ENCODE results near the gene EHF.

Gene EHF

DNA sequence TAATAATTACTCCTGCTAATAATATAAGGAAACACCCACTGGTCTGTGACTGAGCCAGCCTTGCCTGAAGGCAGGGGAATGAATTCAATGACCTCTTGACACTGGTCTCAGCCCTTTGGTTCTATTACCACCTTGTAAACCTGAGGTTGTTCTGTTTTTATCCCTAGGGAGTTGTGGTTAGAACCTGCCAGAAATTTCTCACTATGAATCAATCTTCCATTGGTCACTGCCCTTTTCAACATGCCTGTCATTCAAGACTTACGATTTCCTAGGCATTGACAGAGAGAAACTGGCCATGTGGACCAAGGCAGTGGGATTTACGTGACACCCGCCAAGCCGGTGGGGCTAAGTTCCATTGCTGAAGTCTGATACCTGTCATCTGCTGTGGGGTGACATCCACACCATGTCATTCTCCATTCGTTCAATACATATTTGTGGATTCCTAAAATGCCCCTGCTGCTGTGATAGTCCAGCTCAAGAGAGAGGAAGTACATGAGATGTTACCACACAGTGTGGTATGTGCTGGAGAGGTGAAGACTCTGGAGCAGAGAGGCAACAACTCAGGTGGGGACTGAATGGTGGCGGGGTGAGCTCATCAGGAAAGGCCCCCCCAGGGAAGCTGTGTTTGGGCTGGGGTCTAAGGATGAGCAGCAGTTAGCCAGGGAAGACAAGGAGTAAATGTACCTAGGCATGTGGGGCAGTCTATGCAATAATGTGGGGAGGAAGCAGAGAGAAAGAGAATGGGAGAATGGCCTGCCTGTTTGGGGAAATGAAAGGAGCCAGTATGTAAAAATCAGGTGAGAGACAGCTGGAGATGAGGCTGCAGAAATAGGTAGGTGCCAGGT is 15.2 kb upstream of the EHF start:
- Histone ChIP-seq H3K4me3 (ENCODE audit: low read length) (no peak overlapping the region), H3K27me3 (ENCODE audit: insufficient read depth, low read length) (no peaks in the 10 kb centered on the region), H3K36me3 (ENCODE audit: insufficient read depth, low read length) (no peaks in the 10 kb centered on the region), H3K4me1 (ENCODE audit: insufficient read depth, low read length) (no peaks in the 10 kb centered on the region), H2AFZ (ENCODE audit: low read depth, low read length) (no peak overlapping the region), H3K9me3 (ENCODE audit: low read length) (no peaks in the 10 kb centered on the region)

DNA sequence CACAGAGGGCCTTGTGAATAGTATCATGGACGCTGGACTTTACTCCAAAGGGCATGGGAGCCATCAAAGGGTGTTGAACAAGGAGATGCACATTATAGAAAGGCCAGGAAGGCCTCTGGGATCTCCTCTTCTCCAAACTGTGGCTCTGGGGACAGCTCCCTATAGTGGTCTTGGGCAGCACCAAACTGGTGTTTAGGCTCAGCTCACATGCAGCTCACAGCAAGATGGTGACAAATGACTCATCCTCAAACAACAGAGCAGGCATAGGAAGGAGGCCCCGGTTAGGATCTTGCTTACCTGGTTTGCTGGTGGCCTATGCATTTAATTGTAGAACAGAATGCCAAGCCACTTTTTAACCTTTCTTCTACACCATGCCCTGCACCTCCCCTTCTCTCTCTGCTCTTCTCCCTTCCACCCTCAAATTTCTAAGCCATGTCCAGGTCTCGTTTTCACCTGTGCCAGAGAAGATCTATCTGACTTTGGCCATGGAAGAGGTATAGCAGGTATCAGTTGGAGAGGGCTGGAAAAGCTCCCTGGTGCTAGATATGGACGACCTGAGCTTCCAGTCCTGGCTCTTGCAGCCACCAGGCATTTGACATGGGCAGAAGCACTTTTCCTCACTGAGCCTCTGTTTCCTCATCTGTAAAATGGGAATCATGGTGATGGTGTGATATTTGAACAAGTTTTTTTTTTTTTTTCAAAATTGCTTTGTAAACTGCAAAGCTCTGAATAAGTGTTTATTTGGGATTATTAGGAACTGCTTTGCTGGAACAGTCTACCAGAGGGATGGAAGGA is 14.4 kb upstream of the EHF start:
- Histone ChIP-seq H3K27me3 (ENCODE audit: insufficient read depth, low read length) (no peaks in the 10 kb centered on the region), H3K4me1 (ENCODE audit: insufficient read depth, low read length) (no peaks in the 10 kb centered on the region), H2AFZ (ENCODE audit: low read depth, low read length) (no peak overlapping the region), H3K9me3 (ENCODE audit: low read length) (no peaks in the 10 kb centered on the region), H3K4me3 (ENCODE audit: low read length) (no peak overlapping the region), H3K36me3 (ENCODE audit: insufficient read depth, low read length) (no peaks in the 10 kb centered on the region)

DNA sequence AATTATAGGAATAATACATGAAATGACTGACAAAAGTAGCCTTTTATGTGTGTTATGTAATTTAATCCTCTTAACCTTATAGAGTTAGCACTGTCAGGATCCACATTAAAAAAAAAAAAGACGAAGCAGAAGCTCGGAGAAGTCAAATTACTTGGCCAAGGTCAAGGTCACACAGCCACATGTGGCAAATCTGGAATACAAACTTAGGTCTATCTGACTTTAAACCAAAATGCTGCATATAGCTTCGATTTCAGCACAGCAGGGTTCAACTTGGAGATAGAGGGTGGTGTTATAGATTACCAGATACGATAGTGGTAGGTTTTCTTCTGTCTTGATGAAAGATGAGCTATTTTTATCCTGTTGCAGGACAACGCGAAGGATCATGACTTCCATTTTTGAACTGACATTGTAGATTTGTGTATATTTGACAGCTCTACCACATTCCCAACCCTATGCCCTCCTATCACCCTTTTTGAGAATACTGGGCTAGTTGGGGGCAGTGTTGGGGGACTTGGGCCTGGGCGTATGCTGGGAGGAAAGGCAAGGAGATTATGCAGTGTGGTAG is 11.6 kb upstream of the EHF start:
- H3K9me3 ChIP-seq (ENCODE audit: low read length) = no peaks in the 10 kb centered on the region
- no peaks in the 10 kb centered on the region for H3K36me3 ChIP-seq (ENCODE audit: insufficient read depth, low read length)
- no peak overlapping the region for H2AFZ ChIP-seq (ENCODE audit: low read depth, low read length)
- no peak overlapping the region for H3K4me3 ChIP-seq (ENCODE audit: low read length)
- no peaks in the 10 kb centered on the region for H3K27me3 ChIP-seq (ENCODE audit: insufficient read depth, low read length)
- H3K4me1 ChIP-seq (ENCODE audit: insufficient read depth, low read length) = no peaks in the 10 kb centered on the region

DNA sequence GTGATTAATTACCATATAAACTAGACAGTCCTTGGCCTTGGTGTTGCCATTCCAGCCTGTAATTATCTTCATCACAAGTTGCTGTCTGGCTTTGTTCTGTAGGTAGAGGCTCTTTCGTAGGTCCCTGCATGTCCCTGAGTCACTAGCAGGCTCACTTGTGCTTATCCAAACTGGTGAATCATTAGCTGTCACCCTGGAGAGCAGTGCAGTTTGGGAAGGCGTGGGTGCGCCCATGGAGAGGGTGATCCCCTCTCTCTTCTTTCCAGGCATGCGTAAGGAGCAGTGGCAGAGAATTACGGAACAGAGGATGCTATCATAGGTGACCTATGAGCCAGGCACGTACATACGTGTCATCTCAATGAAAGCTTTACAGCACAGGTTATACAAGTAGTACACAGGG is 11.0 kb upstream of the EHF start:
- Histone ChIP-seq H3K4me3 (ENCODE audit: low read length) (no peak overlapping the region), H2AFZ (ENCODE audit: low read depth, low read length) (no peak overlapping the region), H3K4me1 (ENCODE audit: insufficient read depth, low read length) (no peaks in the 10 kb centered on the region), H3K27me3 (ENCODE audit: insufficient read depth, low read length) (no peaks in the 10 kb centered on the region), H3K36me3 (ENCODE audit: insufficient read depth, low read length) (no peaks in the 10 kb centered on the region), H3K9me3 (ENCODE audit: low read length) (no peaks in the 10 kb centered on the region)

DNA sequence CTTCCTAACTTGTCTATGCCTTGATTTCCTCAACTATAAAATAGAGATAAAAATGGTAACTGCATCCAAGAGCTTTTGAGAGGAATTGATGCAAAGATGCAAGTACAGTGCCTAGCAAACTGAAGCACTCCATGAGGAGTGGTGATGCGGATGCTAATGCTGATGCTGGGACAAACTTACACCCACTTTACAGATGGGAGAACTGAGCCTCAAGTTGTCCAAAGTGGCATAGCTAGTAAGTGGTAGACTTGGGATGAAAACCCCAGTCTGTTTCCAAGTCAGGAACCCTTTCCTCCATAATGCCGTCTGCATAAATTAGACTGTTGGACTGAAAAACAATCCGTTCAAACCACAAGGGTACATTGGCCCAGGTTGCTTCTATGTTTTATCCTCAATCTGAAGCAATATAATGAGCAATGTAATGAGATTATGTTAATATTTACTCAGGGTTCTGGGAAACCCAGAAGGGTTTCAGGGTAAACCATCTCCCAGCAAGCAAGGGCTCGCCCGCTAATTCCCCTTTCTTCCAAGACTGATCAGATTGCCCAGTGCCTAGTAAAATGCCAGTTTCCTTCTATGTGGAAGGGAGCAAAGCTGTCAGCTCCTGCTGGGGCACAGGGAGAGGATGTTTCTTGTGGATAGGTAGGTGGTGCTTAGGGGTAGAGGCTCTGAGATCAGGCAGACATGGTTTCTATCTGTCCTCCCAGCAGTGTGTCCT is 10.4 kb upstream of the EHF start:
- no peak overlapping the region for H2AFZ ChIP-seq (ENCODE audit: low read depth, low read length)
- no peak overlapping the region for H3K4me3 ChIP-seq (ENCODE audit: low read length)
- no peaks in the 10 kb centered on the region for H3K9me3 ChIP-seq (ENCODE audit: low read length)
- H3K27me3 ChIP-seq (ENCODE audit: insufficient read depth, low read length) = no peaks in the 10 kb centered on the region
- H3K4me1 ChIP-seq (ENCODE audit: insufficient read depth, low read length) = no peaks in the 10 kb centered on the region
- H3K36me3 ChIP-seq (ENCODE audit: insufficient read depth, low read length) = no peaks in the 10 kb centered on the region

DNA sequence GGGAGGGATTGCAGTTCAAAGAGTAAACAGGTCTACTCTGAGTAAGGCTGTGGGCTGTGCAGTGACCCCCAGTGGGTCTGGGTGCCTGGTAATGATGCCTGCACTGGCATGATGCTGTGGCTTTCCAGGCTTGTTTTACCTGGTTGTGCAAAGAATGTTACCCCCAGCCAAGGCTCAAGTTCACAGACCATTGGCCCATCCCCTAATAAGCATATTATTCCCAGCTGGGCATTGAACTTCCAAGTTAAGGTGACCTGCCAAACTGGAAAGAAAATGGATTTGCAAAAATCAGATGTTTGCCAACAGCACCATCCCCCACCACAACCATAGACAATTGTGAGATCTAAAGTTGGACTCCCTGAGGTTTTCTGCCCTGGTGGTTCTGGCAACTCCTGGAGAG is 7.9 kb upstream of the EHF start:
- H3K36me3 ChIP-seq (ENCODE audit: insufficient read depth, low read length) = no peaks in the 10 kb centered on the region
- no peaks in the 10 kb centered on the region for H3K9me3 ChIP-seq (ENCODE audit: low read length)
- no peaks in the 10 kb centered on the region for H3K27me3 ChIP-seq (ENCODE audit: insufficient read depth, low read length)
- no peaks in the 10 kb centered on the region for H3K4me1 ChIP-seq (ENCODE audit: insufficient read depth, low read length)
- H3K4me3 ChIP-seq (ENCODE audit: low read length) = no peak overlapping the region
- no peak overlapping the region for H2AFZ ChIP-seq (ENCODE audit: low read depth, low read length)

DNA sequence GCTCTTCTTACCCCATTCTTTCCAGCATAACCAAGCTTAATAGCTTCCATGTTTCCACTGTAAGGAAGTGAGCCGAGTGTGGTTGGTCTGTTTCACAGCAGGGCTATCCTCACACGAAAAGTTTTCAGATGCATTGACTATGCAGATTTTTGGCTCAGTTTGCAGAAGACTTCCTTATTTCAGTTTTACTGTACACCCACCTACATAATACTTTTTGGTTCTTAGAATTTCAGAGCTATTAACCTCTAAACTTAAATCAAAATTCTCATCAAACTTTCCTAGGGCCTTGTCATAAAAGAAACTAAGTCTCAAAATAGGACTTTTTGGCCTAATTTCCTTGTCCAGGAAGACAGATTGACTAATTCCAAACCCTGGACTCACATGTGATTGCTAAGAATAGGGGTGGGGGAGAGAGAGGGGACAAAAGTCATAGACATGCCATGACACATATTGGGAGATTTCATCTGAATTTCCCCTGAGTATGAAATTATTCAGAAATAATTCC is 7.3 kb upstream of the EHF start:
- Histone ChIP-seq H2AFZ (ENCODE audit: low read depth, low read length) (no peak overlapping the region), H3K4me3 (ENCODE audit: low read length) (no peak overlapping the region), H3K4me1 (ENCODE audit: insufficient read depth, low read length) (no peaks in the 10 kb centered on the region), H3K9me3 (ENCODE audit: low read length) (no peaks in the 10 kb centered on the region), H3K27me3 (ENCODE audit: insufficient read depth, low read length) (no peaks in the 10 kb centered on the region), H3K36me3 (ENCODE audit: insufficient read depth, low read length) (no peaks in the 10 kb centered on the region)

DNA sequence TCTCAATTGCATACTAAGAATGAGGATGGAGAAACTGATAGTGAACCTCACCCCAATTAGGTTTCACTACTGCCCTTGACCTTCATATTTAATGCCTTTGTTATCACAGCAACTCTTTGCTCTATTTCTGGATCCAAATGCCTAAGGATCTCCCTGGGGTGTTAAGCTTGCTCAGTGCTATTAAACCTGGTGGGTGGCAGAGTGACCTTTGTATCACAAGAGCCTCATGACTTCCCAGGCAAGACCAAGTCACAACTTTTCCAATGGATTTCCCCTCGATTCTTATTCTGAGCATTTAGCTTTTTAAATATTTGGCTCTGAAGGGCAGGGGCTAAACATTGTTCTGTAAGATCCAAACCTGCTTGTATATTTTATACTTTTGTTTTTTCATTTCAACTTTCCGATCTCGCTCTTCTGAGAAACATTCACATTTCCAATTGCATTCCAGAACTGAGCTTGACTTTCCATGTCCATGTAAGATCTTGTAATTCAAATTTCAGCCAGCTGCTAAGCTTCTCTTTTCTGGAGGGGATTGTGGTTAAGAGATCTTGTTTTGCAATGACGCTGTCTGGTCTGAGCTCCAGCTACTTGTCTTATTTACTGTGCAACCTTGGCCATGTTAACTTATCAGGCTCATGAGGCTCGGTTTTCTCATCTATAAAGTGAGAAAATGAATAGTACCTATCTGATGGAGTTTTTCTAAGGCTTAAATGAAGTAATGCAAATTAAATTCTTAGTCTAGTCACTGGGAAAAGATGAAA is 6.4 kb upstream of the EHF start:
- no peaks in the 10 kb centered on the region for H3K4me1 ChIP-seq (ENCODE audit: insufficient read depth, low read length)
- H3K27me3 ChIP-seq (ENCODE audit: insufficient read depth, low read length) = no peaks in the 10 kb centered on the region
- no peaks in the 10 kb centered on the region for H3K9me3 ChIP-seq (ENCODE audit: low read length)
- no peaks in the 10 kb centered on the region for H3K36me3 ChIP-seq (ENCODE audit: insufficient read depth, low read length)
- no peak overlapping the region for H3K4me3 ChIP-seq (ENCODE audit: low read length)
- H2AFZ ChIP-seq (ENCODE audit: low read depth, low read length) = no peak overlapping the region

DNA sequence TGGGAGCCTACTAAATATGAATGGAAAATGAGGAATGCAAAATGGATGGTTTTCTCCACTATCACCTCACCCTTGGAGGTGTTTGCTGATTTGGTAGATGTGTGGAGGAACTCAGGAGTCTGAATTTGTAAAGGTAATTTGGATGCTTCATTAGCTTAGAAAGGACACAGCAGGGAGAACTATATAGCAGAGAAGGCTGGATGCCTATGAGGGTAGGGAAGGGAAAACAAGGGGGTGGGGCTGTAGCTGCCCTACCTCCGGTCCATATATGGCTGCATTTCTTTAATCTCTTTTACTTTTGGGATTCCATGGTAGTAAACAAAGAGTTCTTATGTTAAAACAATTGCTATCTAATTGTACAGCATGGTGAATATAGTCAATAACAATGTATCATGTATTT is 4.8 kb upstream of the EHF start:
- Histone ChIP-seq H3K36me3 (ENCODE audit: insufficient read depth, low read length) (no peaks in the 10 kb centered on the region), H3K27me3 (ENCODE audit: insufficient read depth, low read length) (no peaks in the 10 kb centered on the region), H3K4me1 (ENCODE audit: insufficient read depth, low read length) (no peaks in the 10 kb centered on the region), H3K9me3 (ENCODE audit: low read length) (no peaks in the 10 kb centered on the region), H3K4me3 (ENCODE audit: low read length) (no peak overlapping the region), H2AFZ (ENCODE audit: low read depth, low read length) (no peak overlapping the region)

DNA sequence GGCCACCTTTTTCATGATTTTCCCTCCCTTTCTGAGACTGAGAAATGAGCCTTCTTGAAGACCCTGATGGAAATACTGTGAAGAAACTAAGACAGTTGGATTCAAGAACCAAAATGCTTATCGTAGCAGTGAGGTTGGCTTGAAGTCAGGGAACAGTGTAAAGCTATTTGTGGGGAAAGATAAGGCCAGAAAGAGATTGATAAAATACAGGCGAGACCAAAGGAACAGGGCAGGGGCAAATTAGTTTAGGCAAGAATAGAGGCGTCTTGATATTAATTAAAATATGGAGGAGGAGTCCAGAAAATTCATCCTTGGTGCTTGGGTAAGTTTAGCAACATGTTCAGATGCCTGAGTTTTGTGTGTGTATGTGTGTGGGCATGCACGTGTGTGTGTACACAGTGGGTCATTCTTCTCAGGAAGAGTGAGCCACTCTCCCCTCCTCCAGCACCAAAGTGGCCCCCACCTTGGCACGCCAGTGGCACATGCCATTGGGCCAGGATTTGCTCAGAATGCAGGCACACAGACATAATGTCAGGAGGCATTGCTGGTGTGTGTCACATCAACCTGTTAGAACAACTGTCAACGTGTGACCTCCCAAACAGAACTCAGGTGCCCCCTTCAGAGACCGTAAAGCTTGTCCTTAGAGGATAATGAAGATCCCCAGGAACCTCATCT is 3.9 kb upstream of the EHF start:
- H3K4me1 ChIP-seq (ENCODE audit: insufficient read depth, low read length) = no peaks in the 10 kb centered on the region
- H2AFZ ChIP-seq (ENCODE audit: low read depth, low read length) = no peak overlapping the region
- no peaks in the 10 kb centered on the region for H3K36me3 ChIP-seq (ENCODE audit: insufficient read depth, low read length)
- H3K27me3 ChIP-seq (ENCODE audit: insufficient read depth, low read length) = no peaks in the 10 kb centered on the region
- H3K9me3 ChIP-seq (ENCODE audit: low read length) = no peaks in the 10 kb centered on the region
- no peak overlapping the region for H3K4me3 ChIP-seq (ENCODE audit: low read length)

DNA sequence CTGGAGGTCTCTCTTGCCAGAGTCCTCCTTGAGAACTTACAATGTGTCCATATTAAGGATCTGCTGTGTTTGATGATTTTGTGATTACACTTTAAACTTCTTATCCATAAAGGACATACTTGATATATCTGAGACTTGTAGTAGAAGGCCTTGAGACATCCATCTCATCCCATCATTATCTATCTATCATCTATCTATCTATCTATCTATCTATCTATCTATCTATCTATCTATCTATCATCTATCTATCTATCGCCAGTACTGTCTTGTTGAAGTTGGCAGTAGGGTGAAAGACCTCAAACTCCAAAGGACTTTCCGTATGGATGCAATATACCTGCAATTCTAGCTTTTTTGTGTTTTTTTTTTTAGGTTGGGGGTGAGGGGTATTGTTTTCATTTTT is 2.5 kb upstream of the EHF start:
- Histone ChIP-seq H3K9me3 (ENCODE audit: low read length) (no peaks in the 10 kb centered on the region), H2AFZ (ENCODE audit: low read depth, low read length) (no peak overlapping the region), H3K36me3 (ENCODE audit: insufficient read depth, low read length) (no peaks in the 10 kb centered on the region), H3K4me3 (ENCODE audit: low read length) (no peak overlapping the region), H3K27me3 (ENCODE audit: insufficient read depth, low read length) (no peaks in the 10 kb centered on the region), H3K4me1 (ENCODE audit: insufficient read depth, low read length) (no peaks in the 10 kb centered on the region)

DNA sequence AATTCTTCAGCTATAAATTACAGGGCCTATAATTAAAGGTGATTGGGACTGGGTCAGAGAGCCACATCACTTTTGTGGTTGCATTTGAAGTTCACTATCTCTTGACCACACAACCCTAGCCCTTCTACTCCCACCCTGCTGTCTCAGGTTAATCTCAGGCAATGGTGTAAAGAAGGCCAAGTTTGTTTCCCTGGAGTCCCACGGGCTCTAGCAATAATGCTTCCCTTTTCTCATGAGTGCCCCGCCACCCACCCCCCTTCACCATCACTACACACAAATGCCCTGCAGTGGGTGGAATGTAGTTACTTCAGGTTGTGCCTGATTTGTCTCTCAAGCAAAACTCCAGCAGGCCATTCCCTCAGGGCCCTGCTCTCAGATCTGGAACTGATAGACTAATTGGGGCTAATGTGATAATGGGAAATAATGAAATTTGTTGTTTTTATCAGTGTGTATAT is 1.8 kb upstream of the EHF start:
- Histone ChIP-seq H2AFZ (ENCODE audit: low read depth, low read length) (no peak overlapping the region), H3K4me1 (ENCODE audit: insufficient read depth, low read length) (no peaks in the 10 kb centered on the region), H3K4me3 (ENCODE audit: low read length) (no peak overlapping the region), H3K36me3 (ENCODE audit: insufficient read depth, low read length) (no peaks in the 10 kb centered on the region), H3K9me3 (ENCODE audit: low read length) (no peaks in the 10 kb centered on the region), H3K27me3 (ENCODE audit: insufficient read depth, low read length) (no peaks in the 10 kb centered on the region)
